Measurements from ENCODE around the gene NCKAP5.
"Not testable (repeated sequence)": the region's sequence is repeated elsewhere in the genome, so short reads cannot be mapped to it uniquely, and the experiment has no call there.

Gene NCKAP5

GRCh38 chr2:133213651-133214050, 354.6 kb downstream of the NCKAP5 start:
- no peak overlapping the region for H3K4me3 Mint-ChIP-seq
- no peaks in the 10 kb centered on the region for H3K4me1 Mint-ChIP-seq (ENCODE audit: low read depth)
- no peaks in the 10 kb centered on the region for H3K36me3 Mint-ChIP-seq (ENCODE audit: low read depth)
- no peaks in the 10 kb centered on the region for H3K9me3 Mint-ChIP-seq
- no peak for DNase-seq (ENCODE audit: low spot score)
- no peaks in the 10 kb centered on the region for H3K27me3 Mint-ChIP-seq (ENCODE audit: low read depth)
- H3K27ac Mint-ChIP-seq, result no peak overlapping the region

- no peaks in the 10 kb centered on the region for H3K4me1 Mint-ChIP-seq (ENCODE audit: low read depth)
- no peaks in the 10 kb centered on the region for H3K36me3 Mint-ChIP-seq (ENCODE audit: low read depth)
- H3K27ac Mint-ChIP-seq, result no peak overlapping the region
- no peak for DNase-seq (ENCODE audit: low spot score)
- H3K4me3 Mint-ChIP-seq, result no peak overlapping the region
- H3K27me3 Mint-ChIP-seq (ENCODE audit: low read depth), result no peaks in the 10 kb centered on the region
- peaks cover 10% of the 10 kb centered on the region for H3K9me3 Mint-ChIP-seq
These were observed 358.9 kb downstream of the NCKAP5 start for GRCh38 chr2:133209325-133209724.

- DNase-seq (ENCODE audit: low spot score); H3K4me1 Mint-ChIP-seq (ENCODE audit: low read depth); H3K4me3 Mint-ChIP-seq: not testable (repeated sequence)
These were observed 361.6 kb downstream of the NCKAP5 start for GRCh38 chr2:133206666-133207065.

GRCh38 chr2:133204421-133204820, 363.8 kb downstream of the NCKAP5 start:
- no peaks in the 10 kb centered on the region for H3K27me3 Mint-ChIP-seq (ENCODE audit: low read depth)
- H3K27ac Mint-ChIP-seq, result no peak overlapping the region
- H3K9me3 Mint-ChIP-seq, result peaks cover 28% of the 10 kb centered on the region
- H3K4me1 Mint-ChIP-seq (ENCODE audit: low read depth), result no peaks in the 10 kb centered on the region
- DNase-seq (ENCODE audit: low spot score), result no peak
- H3K36me3 Mint-ChIP-seq (ENCODE audit: low read depth), result no peaks in the 10 kb centered on the region
- no peak overlapping the region for H3K4me3 Mint-ChIP-seq

More at GRCh38 chr2:133206666-133207065, 361.6 kb downstream of the NCKAP5 start:
- H3K27me3 Mint-ChIP-seq (ENCODE audit: low read depth); H3K27ac Mint-ChIP-seq; H3K36me3 Mint-ChIP-seq (ENCODE audit: low read depth): not testable (repeated sequence)
- H3K9me3 Mint-ChIP-seq, result peaks cover 23% of the 10 kb centered on the region

- no peak overlapping the region for H3K4me3 Mint-ChIP-seq
- peaks cover 36% of the 10 kb centered on the region for H3K9me3 Mint-ChIP-seq
- no peaks in the 10 kb centered on the region for H3K4me1 Mint-ChIP-seq (ENCODE audit: low read depth)
- H3K27me3 Mint-ChIP-seq (ENCODE audit: low read depth), result no peaks in the 10 kb centered on the region
- no peaks in the 10 kb centered on the region for H3K36me3 Mint-ChIP-seq (ENCODE audit: low read depth)
- DNase-seq (ENCODE audit: low spot score), result no peak
- H3K27ac Mint-ChIP-seq, result no peak overlapping the region
These were observed 367.4 kb downstream of the NCKAP5 start for GRCh38 chr2:133200684-133201421.

DNA sequence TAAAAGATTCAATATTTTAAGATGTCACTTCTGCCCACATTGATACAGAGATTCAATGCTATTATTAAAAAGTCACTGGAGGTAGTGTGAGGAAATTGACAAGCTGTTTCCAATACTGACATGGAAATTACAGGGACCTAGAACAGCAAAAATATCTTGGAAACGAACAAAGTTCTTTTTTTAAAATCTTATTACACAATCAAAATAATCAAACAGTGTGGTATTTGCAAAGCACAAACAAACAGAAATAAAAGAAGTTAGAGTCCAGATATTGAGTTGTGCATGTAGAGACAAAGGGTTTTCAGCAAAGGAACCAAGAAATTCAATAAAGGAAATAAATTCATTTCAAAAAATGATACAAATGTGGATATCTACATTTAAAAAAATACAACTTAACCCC, 369.6 kb downstream of the NCKAP5 start:
- no peak overlapping the region for H3K4me3 Mint-ChIP-seq
- H3K9me3 Mint-ChIP-seq, result peaks cover 30% of the 10 kb centered on the region
- no peaks in the 10 kb centered on the region for H3K27me3 Mint-ChIP-seq (ENCODE audit: low read depth)
- H3K27ac Mint-ChIP-seq, result no peak overlapping the region
- no peaks in the 10 kb centered on the region for H3K4me1 Mint-ChIP-seq (ENCODE audit: low read depth)
- H3K36me3 Mint-ChIP-seq (ENCODE audit: low read depth), result no peaks in the 10 kb centered on the region
- DNase-seq (ENCODE audit: low spot score), result no peak

- no peaks in the 10 kb centered on the region for H3K4me1 Mint-ChIP-seq (ENCODE audit: low read depth)
- no peak overlapping the region for H3K4me3 Mint-ChIP-seq
- no peaks in the 10 kb centered on the region for H3K27me3 Mint-ChIP-seq (ENCODE audit: low read depth)
- no peak overlapping the region for H3K27ac Mint-ChIP-seq
- no peak for DNase-seq (ENCODE audit: low spot score)
- peaks cover 23% of the 10 kb centered on the region for H3K9me3 Mint-ChIP-seq
- H3K36me3 Mint-ChIP-seq (ENCODE audit: low read depth), result no peaks in the 10 kb centered on the region
These were observed 371.1 kb downstream of the NCKAP5 start for GRCh38 chr2:133197156-133197555.

GRCh38 chr2:133194777-133195335, 373.4 kb downstream of the NCKAP5 start:
- Mint-ChIP-seq H3K4me3 (no peak overlapping the region), H3K9me3 (peaks cover 18% of the 10 kb centered on the region), H3K4me1 (ENCODE audit: low read depth) (no peaks in the 10 kb centered on the region), H3K27me3 (ENCODE audit: low read depth) (no peaks in the 10 kb centered on the region), H3K27ac (no peak overlapping the region), H3K36me3 (ENCODE audit: low read depth) (no peaks in the 10 kb centered on the region)
- DNase-seq (ENCODE audit: low spot score), result no peak

DNA sequence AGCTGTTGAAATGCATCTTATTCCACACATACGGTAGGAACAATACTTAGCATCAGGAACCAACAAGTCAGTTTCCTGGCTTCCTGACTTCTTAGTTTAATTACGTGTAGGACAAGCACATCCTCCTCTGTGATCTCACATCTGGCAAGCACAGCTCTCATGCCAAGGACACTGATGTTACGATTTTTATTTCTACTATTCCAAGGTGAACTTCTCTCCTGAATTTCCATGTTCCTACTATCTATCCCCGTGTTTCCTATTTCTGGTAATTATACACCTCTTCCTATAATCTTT, 374.0 kb downstream of the NCKAP5 start:
- Mint-ChIP-seq H3K36me3 (ENCODE audit: low read depth) (no peaks in the 10 kb centered on the region), H3K9me3 (peaks cover 18% of the 10 kb centered on the region), H3K27ac (no peak overlapping the region), H3K4me1 (ENCODE audit: low read depth) (no peaks in the 10 kb centered on the region), H3K27me3 (ENCODE audit: low read depth) (no peaks in the 10 kb centered on the region), H3K4me3 (no peak overlapping the region)
- DNase-seq (ENCODE audit: low spot score), result no peak

DNA sequence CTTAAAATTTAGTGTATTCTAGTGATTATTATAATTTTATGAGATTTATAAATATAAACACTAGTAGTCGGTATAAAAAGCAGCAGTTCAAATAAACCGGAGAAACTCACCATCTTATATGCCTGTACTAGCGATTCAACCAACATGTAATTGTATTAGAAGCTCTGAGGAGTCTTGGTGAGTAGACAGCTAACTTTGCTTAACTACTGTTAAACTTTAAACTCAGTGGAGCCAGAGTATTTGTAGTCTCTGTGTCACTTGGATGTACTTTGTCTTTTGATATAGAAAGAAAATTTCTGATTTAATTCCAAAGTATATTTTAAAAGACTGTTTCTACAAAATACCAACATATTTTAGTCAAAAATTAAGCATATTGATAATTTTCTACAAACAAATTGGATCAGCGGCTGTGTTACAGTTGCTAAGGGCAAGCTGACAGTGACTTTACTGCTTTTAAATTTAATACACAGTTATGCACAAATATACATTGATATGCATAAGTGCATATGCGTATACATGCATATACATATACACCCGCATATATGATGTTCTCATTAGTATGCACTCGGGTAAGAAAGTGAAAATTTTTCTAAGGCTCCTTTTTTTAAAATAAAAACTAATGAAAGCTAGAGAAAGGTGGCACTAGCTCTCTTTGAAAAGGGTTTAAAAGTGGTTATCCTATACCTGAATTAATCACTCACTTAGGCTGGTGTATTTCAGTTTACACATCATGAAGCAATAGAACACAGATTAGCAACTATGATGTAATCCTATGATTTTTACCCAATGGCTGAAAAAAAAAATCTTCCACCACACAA, 374.5 kb downstream of the NCKAP5 start:
- Mint-ChIP-seq H3K27me3 (ENCODE audit: low read depth) (no peaks in the 10 kb centered on the region), H3K36me3 (ENCODE audit: low read depth) (no peaks in the 10 kb centered on the region), H3K27ac (no peak overlapping the region), H3K4me3 (no peak overlapping the region), H3K4me1 (ENCODE audit: low read depth) (no peaks in the 10 kb centered on the region), H3K9me3 (peaks cover 18% of the 10 kb centered on the region)
- no peak for DNase-seq (ENCODE audit: low spot score)

DNA sequence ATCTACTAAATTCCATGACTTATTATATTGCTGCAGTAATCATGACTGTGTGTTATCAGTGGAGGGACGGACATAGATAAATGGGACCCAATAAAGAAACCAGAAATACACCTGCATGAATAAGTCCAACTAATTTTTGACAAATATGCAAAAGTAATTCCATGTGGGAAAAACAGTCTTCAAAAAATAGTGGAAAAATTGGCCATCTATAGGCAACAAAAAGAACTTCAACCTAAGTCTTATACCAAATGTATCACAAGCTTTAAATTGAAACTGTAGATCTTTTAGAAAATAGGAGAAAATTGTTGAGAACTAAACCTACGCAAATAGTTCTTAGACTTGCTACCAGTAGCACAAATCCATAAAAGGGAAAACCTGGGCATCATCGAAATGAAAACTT, 376.2 kb downstream of the NCKAP5 start:
- no peaks in the 10 kb centered on the region for H3K36me3 Mint-ChIP-seq (ENCODE audit: low read depth)
- DNase-seq (ENCODE audit: low spot score), result no peak
- peaks cover 16% of the 10 kb centered on the region for H3K9me3 Mint-ChIP-seq
- no peak overlapping the region for H3K4me3 Mint-ChIP-seq
- no peak overlapping the region for H3K27ac Mint-ChIP-seq
- H3K27me3 Mint-ChIP-seq (ENCODE audit: low read depth), result no peaks in the 10 kb centered on the region
- no peaks in the 10 kb centered on the region for H3K4me1 Mint-ChIP-seq (ENCODE audit: low read depth)

GRCh38 chr2:133177196-133177595, 391.1 kb downstream of the NCKAP5 start:
- Mint-ChIP-seq H3K36me3 (ENCODE audit: low read depth) (no peaks in the 10 kb centered on the region), H3K9me3 (no peaks in the 10 kb centered on the region), H3K27ac (no peak overlapping the region), H3K27me3 (ENCODE audit: low read depth) (no peaks in the 10 kb centered on the region), H3K4me1 (ENCODE audit: low read depth) (no peaks in the 10 kb centered on the region), H3K4me3 (no peak overlapping the region)
- no peak for DNase-seq (ENCODE audit: low spot score)

DNA sequence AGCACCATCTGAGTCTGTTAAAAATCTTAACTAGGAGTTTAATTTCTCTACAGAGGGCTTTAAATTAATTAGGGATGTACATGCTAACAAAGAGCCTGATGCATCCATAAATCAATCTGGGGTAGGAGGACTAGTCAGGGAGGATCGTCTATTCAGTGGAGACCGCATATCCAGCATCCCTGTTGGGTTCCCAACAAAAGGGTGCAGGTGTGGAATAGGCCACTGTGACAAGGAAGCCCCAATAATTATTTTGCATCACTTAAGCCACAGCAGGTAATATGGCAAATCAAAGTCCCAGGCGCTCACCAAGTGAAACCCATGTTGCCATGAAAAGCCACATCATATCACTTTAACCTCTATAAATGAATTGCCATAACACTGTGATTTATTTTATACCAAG, 392.3 kb downstream of the NCKAP5 start:
- H3K4me1 Mint-ChIP-seq (ENCODE audit: low read depth), result no peaks in the 10 kb centered on the region
- H3K27ac Mint-ChIP-seq, result no peak overlapping the region
- no peak for DNase-seq (ENCODE audit: low spot score)
- no peak overlapping the region for H3K4me3 Mint-ChIP-seq
- H3K27me3 Mint-ChIP-seq (ENCODE audit: low read depth), result no peaks in the 10 kb centered on the region
- H3K36me3 Mint-ChIP-seq (ENCODE audit: low read depth), result no peaks in the 10 kb centered on the region
- H3K9me3 Mint-ChIP-seq, result no peaks in the 10 kb centered on the region

GRCh38 chr2:133173224-133173623, 395.0 kb downstream of the NCKAP5 start:
- Mint-ChIP-seq H3K27me3 (ENCODE audit: low read depth) (no peaks in the 10 kb centered on the region), H3K4me1 (ENCODE audit: low read depth) (no peaks in the 10 kb centered on the region), H3K36me3 (ENCODE audit: low read depth) (no peaks in the 10 kb centered on the region), H3K9me3 (no peaks in the 10 kb centered on the region), H3K27ac (no peak overlapping the region), H3K4me3 (no peak overlapping the region)
- no peak for DNase-seq (ENCODE audit: low spot score)
